OCI-LY1 (cell line): Measurements from ENCODE around the gene LDHAL6B.

Experiments used
- CTCF ChIP-seq: fragments of 200-600 bp; sonication (generic), shearing (Covaris generic); IDR thresholded peaks from 2 replicates; pipeline ENCODE4 v1.5.1; 2017; ENCODE audit warnings: mild to moderate bottlenecking, antibody characterized with exemption, low read length, moderate library complexity, mixed read lengths
- EZH2 ChIP-seq: fragments of 200-600 bp; sonication (generic), shearing (Covaris generic); IDR thresholded peaks from 2 replicates; pipeline ENCODE4 v1.8.0; 2017; ENCODE audit warnings: borderline replicate concordance, mixed run types, mild to moderate bottlenecking, antibody characterized with exemption, low read length, moderate library complexity, mixed read lengths

GRCh38 chr15:59216911-59217310, 10.3 kb downstream of the LDHAL6B start:
- TF ChIP-seq CTCF (no peak), EZH2 (no peak)
